Retina (tissue), 1 donor: ENCODE results near the gene BCAR3.
A peak's percentile ranks its signal among the peaks of the same experiment; 100 is the strongest.
"Not testable (repeated sequence)": the region's sequence is repeated elsewhere in the genome, so short reads cannot be mapped to it uniquely, and the experiment has no call there.

ENCODE experiments used
- DNase-seq: peaks from one replicate; pipeline ENCODE4 v3.0.0-alpha.2; 2016

Gene BCAR3

DNA sequence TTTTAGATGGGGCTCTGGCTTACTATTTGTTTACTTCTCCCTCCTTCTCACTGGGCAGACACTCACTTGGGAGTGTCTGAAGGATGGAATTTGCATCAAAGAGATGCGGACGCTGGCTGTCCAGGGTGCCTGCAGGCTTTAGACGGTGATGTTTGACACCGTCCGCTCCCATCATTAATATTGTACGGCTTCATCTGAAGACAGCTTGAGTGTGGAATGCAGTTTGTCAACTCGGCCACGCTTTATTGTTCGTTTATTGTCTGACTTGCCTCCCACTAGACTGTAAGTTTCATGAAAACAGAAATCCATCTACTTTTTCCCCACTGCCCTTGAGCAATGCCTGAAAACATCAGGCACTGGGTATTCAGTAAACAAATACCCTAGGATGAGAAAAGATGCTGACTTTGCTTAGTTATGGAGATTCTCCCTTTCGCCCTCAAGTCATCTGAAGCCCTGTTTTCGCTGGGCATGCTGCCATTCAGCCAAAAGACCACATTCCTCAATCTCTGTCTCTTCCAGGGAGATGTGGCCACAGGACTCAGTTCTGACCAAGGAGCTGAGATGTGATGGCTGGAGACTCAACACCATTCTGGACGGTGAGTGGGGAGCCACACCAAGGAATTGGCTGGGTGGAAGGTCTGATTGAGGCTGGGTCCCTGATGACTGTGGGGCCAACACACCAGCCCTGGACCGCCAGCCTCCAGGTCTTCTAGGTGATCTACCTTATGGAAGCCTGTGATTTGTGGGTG, 87.6 kb downstream of the BCAR3 start:
- no peak for DNase-seq

DNA sequence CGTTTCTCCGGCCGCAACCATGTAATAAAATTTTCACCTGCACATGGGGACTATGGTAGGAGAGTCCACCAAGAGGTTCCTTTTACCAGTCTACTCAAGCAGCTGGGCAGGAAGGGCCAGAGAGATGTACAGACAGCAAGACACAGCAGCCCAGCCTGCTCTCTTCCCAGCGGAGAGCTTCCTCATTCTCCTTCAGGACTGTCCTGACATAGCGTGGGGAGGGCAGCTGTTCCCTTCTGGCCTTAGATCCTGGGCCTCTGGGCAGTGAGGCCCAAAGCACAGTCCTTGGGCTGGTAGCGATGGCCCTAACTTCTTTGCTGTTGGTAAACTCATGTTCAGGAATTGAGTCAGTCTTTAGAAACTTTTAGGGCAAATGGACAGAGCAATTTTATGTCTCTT, 89.1 kb downstream of the BCAR3 start:
- no peak for DNase-seq

DNA sequence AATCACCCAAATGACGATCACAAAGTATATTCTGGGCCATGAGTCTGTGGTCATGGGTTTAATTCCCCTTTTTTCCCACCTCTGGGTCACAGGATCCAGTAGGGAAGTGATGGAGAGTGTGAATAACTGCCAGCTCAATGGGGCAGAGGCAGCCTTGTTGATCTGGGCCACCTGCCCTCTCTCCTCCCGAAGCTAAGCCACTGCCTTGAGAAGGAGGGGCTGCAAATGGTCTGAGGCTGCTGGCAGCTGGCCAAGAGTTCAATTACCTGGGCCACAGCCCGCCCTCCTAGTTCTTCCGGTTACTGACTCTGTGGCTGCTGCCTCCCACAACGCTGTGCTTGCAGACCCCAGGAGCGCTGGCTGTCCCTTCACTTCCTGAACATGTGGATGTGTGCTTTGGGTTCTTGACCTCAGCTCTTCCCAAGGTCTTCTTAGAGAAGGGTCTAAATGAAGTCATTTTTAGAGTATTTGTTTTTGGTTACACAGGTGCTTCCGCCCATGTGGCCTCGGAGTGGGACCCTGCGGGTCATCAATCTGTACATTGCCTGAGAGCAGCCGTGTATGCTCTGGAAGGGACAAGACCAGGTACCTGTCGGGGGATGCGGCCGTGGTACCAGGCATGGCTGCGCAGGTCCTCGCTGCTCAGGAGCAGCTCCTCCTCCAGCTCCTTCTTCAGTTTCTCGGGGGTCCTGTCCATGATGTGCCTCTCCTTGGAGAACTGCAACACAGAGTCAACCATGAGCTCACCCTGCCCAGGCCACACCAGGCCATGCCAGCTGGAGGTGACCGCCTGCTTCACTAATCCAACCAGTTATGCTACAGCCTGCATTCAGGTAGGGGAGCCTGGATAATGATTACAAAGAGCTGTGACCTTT, 89.7 kb downstream of the BCAR3 start:
- peak; percentile 67 for DNase-seq

DNA sequence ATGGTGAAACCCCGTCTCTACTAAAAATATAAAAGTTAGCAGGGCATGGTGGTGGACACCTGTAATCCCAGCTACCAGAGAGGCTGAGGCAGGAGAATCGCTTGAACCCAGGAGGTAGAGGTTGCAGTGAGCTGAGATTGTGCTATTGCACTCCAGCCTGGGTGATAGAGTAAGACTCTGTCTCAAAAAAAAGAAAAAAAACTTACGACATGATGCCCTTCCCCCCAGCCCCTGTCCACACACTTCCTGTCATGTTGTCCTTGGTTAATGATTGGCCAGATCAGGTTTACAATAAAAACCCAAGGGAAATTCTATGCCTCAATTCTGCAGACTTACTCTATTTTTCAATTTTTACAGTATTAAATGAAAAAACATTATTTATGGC, 90.4 kb downstream of the BCAR3 start:
- DNase-seq = not testable (repeated sequence)

DNA sequence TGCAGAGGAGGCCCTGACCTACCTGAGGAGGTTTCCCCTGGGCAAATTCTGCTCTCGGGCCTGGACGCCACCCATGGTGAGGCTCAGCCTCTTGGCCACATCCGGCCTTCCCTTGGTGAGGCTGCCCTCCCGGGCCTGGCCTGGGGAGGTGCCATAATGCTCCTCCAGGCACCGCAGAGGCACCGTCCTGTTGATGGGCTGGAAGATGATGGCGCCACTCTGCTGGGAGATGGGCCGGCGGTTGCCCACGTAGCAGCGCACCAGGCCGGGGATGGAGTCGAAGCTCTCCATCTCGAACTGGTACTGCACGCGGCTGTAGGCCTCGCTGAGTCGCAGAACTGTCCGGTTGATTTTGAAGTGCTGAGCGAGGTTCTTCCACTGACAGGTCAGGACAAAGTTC, 92.7 kb downstream of the BCAR3 start:
- DNase-seq = no peak

DNA sequence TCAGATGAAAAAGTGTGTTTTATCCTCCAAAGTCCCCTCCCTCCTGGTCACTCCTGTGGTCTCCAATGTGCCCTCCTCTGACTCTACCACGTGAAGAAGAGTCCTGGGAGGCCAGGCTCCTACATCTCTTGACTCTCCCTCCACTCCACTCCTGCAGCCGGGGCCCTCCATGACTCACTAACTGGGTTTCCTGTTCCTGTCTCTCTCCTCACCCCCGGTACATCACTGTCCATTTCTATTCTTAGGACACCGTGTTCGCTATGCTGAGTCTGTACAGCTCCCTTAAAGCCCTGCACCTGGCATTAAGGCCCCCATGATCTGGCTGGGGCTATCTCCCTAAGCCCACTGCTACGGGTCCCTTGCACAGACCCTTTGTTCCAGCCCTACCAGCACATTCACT, 93.4 kb downstream of the BCAR3 start:
- no peak for DNase-seq

DNA sequence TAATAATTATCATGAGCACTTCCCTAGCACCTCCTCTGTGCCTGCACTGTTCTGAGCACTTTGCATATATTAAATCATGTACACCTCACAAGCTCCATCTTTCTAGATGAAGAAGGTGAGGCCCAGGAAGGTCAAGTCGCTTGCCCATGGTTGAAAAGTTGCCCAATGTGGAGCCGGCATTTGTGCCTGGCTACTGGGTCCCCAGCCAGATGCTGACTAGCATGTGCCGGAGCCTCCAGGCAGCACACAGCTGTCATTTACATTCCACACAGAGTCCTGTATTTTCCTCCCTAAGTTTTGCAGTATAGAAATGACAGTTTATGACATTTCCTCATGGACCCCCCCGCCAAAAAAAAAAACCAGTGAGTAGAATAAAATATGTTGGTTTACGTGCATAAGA, 94.3 kb downstream of the BCAR3 start:
- DNase-seq = no peak

DNA sequence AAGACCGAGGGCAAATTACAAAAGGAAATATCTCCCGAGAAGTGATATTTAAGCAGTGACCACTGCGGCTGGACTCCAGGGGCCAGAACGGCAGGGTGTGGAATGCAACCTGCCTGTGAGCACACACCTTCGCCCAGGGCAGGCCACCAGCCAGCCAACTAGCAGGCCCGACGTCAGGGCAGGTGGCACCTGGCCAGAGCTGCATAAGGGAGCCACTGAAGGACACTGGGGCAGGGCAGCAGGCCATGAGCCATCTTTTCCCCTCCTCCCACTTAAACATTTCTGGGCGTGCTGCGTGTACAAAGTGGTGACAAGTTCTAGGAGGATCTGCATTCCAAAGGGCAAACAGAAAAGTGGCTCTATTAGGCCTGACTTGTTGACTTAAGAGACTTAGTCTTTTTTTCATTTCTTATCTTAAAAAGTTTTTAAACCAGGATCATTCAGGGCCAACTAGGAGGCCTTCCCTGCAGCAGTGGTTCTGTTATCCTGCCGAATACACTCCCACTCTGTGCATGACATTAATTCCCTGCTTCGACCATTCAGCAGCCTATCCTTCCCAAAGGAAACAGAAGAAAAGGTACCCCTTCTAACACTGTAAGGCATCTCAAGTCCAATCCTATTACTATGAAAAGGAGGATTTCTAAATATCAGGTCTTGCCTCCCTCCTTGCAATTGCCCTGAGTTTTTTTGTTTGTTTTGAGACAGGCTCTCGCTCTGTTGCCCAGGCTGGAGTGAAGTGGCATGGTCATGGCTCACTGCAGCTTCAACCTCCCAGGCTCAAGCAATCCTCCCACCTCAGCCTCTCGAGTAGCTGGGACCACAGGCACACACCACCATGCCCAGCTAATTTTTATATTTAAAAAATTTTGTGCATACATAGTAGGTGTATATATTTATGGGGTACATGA, 96.3 kb downstream of the BCAR3 start:
- DNase-seq = no peak

DNA sequence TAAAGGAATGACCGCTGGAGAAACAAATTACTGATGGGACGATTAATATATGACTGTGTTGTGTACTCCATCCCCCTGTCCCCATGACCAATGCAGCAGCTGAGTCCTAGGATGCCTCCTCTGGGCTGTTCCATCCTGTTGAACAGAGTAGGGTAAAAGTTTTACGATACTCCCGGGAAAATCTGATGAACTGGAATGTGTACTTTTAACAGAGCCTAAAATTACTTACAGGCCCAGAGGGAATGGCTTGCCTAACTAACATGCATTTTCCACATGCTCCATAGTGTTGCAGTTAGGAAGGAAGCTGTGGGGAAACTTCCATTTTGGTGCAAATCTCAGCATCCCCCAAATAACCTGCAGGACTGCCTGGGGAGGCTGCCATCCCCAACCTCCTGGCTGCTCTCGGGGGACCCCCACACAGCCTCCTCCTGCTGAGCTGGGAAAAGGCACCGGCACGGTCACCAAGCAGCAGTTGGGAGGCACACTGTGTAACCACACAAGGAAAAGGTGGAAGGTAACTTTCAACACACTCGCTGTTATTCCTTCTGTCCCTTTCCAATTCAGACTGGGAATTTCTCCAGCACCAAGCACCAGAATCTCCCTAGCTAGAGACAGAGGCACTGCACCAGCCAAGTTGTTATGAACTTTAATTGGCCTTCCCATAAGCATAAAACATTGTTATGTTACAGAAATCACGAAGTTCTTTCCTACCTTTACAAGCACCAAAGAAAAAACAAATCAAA, 97.2 kb downstream of the BCAR3 start:
- DNase-seq = no peak

DNA sequence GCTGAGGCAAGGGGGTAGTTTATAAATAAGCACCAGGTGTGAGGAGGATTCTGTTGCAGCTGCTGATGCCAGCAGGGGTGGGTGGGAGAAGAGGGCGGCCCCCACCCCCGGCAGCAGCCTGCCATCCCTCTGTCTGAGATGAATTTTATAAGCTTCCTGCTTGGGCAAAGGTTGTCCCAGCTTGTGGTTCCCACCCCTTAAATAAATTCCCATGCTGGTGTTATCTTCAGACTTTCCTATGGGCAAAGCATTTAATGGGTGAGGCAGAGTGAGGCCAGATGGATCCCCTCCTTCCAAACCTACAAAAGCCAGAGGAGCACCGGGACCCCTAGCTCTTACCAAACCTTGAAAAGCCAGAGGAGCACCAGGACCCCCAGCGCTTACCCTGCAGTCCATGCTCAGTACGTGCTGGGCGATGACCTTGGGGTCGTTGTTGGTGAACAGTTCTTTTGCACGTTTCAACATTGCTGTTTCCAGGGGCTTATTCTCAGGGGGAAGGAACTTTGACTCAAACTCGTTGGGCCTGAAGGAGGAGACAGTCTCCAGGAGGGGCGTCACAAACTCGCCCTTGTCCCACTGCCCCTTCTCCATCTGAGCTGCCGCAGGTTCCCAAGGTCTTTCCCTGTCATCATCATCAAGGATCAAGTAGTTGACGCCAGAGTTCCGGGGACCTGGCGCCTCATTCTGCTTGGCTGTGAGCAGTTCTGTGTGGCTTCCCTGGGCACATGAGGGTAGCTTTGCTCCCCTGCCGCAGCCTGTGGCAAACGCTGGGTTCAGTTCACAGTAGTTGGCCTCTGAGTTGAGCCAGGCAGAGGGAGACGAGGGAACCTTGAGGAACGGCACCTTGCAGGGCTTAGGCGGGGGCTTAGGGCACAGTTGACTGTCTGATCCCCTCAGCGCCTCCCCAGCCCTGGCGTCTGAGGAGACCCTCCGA, 99.5 kb downstream of the BCAR3 start:
- DNase-seq = no peak

DNA sequence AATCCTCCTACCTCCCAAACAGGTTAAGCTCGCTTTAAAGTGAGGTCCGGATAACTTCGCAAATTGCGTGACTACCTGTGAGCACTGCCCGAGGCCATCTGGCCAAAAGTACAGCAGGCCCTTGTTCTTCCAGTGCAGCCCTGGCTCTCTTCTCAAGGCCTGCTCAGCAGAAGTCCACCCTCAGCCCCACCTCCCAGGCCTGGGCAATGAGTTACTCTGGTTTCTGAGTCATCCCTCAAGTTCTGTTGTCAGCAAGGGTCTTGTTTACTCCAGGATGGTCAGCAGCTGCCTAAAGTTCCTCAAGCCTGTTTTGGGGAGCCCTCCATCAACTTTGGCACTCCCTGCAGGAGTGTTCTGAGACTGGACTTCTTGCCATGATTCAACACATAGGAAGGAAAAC, 101.7 kb downstream of the BCAR3 start:
- DNase-seq = no peak

DNA sequence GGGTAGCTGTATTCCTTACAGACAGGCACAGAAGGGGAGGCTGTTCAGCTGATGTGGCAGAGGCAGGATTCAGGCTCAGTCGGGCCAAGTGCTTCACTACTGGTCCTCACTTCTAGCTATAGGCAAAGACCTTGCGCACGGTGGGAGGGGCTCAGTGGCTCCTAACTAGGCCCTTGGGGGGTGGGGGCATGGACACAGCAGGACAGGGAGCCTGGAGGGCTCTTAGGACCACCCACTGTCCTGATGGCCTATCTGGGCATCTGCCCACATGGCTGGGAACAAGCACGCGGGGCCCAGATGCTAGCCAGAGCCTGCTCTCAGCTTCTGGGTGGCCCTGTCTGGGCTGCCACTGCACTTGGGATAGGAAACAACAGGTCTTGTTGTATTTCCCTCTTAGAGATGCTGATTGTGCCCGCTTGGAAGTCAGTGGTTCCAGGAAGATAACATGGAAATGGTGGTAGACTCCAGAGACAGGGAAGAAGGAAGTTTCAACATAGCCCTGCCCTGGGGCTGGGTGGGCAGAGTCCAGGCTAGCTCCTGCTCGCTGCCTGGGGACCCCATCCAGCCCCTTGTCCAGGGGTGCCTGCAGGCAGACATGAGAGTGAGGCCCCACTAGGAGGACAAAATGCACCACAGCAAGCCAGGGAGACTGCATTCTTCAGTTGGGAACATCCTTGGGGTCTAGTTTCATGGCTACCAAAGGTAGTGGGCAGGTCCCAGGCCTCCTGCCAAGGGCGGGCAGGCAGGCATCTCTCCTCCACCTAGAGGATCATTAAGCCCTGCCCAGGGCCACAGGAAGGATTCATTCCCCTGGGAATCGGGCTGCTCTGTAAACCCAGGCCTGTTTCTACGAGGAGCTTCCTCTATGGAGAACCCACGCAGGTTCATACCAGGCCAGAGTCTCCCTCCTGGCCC, 102.5 kb downstream of the BCAR3 start:
- DNase-seq = no peak

DNA sequence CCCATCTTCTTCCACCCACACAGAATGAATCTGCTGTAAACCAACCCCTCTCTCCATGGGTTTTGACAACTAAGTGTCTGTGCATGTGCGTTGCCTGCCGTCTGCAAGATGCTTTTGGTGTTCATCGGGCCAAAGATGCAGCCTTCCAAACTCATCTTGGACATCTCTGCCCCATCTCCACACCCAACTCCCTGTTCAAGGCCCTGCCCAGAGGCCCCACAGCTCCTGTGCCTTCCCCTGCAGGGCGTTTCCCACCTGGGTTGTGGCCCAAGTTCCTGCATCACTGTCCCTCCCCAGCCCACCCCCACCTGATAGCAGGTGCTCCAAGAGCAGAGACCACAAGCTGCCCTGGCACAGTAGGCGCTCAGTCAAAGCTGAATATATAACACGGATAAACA, 103.2 kb downstream of the BCAR3 start:
- DNase-seq = no peak

DNA sequence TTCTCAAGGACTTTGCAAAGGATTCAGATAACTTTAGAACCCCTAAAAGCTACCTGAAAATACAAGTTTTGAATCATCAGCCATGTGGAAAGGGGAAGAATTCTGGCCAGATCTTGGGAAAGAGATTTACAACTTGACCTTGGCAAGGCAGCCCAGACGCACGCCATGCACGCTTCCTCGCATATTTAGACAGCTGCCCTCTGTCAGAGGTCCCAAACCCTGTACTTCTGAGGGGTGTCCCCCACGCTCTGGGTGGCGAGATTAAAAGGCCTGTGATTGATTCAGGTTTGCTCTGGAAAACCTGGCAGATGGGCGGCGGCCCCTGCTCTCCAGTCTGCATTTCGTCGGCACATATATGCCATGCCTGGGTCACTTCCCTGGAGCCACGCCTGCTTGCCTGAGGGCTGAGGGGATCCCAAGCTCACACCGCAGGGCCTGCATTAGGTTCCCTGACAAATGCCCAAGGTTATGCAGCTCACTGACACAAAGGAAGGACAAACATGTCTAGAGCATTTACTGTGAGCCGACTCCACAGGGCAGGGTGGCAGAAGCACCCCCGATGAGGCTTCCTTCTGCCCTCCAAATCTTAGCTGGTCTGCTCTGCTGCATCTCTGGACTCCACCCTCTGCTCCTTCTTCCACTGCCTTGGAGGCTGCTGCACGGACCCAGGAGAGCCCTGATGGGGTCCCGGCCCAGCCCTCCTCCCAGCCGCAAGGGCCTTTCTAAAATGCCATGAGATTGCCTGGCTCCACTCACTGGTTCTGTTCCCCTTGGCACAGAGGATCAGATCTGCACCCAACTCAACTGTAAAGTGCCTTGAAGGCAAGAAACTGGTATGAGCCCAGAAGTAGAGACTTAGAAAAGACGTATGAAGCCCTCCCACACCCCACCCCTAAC, 103.9 kb downstream of the BCAR3 start:
- DNase-seq = no peak

DNA sequence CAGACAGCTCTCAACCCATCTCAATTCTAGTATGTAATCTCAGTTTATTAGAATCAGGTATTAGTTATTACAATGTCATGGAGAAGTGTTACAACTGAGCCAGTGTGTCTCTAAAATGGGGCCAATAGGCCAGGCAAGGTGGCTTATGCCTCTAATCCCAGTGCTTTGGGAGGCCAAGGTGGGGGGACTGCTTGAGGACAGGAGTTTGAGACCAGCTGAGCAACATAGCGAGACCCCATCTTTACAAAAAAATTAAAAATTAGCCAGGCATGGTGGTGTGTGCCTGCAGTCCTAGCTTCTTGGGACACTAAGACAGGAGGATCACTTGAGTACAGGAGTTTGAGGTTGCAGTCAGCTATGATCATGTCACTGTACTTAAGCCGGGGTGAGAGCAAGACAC, 104.9 kb downstream of the BCAR3 start:
- no peak for DNase-seq

DNA sequence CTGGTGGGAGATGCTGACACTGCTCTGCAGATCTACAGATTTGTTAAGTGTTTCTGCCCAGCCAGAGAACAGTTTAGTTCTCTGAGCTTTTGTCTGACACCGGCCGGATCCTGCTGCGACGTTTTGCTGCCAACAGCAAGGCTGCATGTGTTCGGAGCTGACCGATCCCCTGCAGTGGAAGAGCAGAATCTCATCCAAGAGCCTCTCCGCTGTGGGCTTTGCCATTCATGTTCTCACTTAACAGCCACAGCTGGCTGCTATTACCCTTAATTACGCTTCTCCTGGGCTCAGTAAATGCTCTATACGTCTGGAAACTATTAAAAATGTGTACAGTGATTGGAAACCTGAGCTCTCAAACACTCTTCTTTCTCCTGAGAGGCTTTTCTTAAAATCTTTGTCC, 105.3 kb downstream of the BCAR3 start:
- no peak for DNase-seq

DNA sequence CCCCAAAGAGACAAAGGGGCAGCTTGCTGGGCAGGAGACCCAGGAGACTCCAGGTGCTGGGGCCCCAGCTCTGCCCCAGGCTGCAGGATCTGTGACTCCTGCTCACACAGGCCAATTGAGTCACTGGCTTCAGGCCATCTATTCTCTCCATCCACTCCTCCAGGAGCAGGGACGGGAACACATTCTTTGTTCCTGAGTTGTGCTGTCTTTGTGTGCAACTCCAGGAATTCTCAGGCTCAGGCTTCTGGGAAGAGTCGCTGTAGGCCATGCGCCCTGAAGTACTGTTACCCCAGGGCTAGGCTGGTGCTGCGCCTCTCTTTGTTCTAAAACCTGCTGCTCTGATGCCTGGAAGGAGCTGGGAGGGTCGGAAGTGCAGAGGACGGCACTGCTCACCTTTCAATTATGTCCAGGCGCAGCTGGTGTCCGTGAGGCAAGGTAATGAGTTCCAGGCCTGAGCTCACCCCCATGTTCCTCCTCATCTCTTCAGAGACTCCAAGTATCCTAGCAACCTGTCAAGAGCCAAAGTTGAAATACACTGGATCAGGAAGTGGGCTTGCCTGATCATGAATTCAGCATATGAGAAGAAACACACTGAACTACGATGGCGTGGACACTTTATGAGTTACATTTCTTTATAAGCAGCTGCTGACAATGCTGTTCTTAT, 105.9 kb downstream of the BCAR3 start:
- no peak for DNase-seq

DNA sequence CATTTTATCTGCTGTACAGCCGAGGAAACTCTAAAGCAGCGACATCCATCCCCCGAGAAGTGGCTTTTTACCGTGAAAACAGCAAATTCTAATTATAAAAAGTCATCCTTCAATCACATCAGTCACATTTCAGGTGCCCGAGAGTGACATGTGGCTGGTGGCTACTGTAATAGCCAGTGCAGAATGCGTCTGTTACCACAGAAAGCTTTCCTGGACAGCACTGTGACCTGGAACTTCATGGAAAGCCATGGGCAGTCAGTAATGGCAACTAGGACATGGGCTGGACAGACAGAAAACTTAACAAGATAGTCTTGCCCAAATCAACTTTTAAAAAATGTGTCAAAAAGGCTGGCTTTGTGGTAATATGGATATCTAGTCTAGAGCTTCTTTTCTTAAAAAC, 106.6 kb downstream of the BCAR3 start:
- DNase-seq = no peak

DNA sequence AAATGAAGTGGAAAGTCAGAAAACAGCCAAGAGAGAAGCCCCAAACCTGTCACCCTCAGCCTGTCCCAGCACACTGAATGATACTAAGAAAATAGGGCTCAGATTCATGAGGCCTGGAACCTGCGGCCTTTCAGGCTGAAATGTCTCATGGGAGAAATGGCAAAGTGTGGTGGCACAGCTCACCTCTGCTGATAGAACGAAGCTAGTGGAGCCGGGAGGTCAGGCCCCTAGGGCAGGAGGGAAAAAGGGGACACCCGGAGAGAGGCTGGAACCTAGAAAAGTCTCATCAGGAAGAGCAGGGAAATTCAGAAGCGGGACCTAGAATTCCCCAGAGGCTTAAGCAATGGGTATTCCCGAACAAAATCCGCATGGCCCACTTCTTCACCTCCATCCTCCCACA, 107.1 kb downstream of the BCAR3 start:
- no peak for DNase-seq
